ENCODE data around the gene AIP. TPM values are rescaled to one million over a fixed set of nuclear protein-coding genes. Genes with fewer than 3 reads are reported as not detected.

The AIP gene
- total RNA-seq (2014; rRNA removed; shearing (Covaris generic)): 40.8 and 51.2 TPM in 2 replicates

GRCh38 chr11:67482827-67483798, at the start of gene AIP:
Gene AIP (plus strand): TSS chr11:67483026. CDS start chr11:67483159, 133 bp downstream.
- DNase-seq: peak; percentile 100
- Histone ChIP-seq H3K27me3 (ENCODE audit: control insufficient read depth, insufficient read depth, low read length) (peaks cover 5% of the 10 kb centered on the region), H3K4me3 (ENCODE audit: insufficient read depth, low read depth, low read length) (peak within 1 kb of the TSS; percentile 51), H3K36me3 (replicated peaks; ENCODE audit: control insufficient read depth, insufficient read depth, low read length) (no peaks in the 10 kb centered on the region)

DNA sequence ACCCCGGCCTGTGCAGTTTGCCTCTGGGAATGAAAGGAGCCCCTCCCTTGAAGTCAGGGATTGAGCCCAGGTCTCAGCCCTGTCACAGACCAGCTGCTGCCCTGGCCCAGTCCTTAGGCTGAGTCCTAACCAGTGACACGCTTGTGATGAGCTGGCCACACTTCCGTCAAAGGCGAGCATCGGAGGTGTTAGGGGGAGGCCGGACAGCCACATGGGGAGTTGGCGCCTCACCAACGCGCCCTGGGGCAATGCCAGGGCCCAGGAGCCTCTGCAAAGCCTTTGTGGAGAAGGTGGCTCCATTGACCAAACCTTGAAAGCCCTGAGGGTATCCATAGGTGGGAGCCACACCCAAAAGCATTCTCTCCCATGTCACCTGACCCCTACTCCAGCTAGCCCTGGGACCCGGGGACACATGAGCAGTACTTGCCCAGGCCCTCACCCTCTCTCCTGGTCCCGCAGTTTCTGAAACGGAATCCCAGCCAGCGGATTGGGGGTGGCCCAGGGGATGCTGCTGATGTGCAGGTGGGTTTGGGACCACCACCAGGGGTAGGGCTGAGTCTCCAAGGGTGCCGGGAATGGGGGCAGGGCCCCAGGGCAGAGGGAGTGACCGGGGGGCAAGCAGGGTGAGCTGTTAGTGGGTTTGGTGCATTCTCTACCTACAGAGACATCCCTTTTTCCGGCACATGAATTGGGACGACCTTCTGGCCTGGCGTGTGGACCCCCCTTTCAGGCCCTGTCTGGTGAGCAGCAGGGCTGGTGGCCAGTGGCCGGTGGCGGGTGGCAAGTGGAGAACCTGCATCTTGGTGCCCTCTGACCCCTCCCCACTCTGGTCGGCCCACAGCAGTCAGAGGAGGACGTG, 49.1 kb upstream of the AIP start:
- DNase-seq: no peak
- Histone ChIP-seq H3K4me3 (ENCODE audit: insufficient read depth, low read depth, low read length) (no peak overlapping the region), H3K27me3 (ENCODE audit: control insufficient read depth, insufficient read depth, low read length) (no peaks in the 10 kb centered on the region), H3K36me3 (replicated peaks; ENCODE audit: control insufficient read depth, insufficient read depth, low read length) (peaks cover 15% of the 10 kb centered on the region)

GRCh38 chr11:67434395-67434881, 48.4 kb upstream of the AIP start:
- H3K36me3 ChIP-seq (replicated peaks; ENCODE audit: control insufficient read depth, insufficient read depth, low read length): peaks cover 13% of the 10 kb centered on the region
- no peak for DNase-seq
- no peak overlapping the region for H3K4me3 ChIP-seq (ENCODE audit: insufficient read depth, low read depth, low read length)
- H3K27me3 ChIP-seq (ENCODE audit: control insufficient read depth, insufficient read depth, low read length): no peaks in the 10 kb centered on the region

DNA sequence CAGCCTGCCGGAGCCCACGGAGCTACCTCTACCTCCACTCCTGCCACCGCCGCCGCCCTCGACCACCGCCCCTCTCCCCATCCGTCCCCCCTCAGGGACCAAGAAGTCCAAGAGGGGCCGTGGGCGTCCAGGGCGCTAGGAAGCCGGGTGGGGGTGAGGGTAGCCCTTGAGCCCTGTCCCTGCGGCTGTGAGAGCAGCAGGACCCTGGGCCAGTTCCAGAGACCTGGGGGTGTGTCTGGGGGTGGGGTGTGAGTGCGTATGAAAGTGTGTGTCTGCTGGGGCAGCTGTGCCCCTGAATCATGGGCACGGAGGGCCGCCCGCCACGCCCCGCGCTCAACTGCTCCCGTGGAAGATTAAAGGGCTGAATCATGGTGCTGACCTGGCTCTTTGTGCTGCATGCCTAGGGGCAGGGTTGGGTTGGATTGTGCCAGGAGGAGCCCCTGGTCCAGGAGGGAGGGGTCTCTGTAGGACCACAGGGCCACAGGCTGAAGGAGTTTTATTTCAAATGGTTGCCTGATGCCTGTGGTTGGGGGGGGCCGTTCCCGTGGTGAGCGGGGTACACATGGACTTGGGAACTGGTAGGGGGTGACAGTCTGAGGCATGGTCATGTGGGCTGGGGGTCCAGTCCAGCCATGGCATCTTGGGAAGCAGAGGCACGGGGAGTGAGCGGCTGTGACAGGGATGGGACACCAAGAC, 47.6 kb upstream of the AIP start:
- H3K4me3 ChIP-seq (ENCODE audit: insufficient read depth, low read depth, low read length): no peak overlapping the region
- DNase-seq: no peak
- no peaks in the 10 kb centered on the region for H3K27me3 ChIP-seq (ENCODE audit: control insufficient read depth, insufficient read depth, low read length)
- H3K36me3 ChIP-seq (replicated peaks; ENCODE audit: control insufficient read depth, insufficient read depth, low read length): peaks cover 13% of the 10 kb centered on the region

DNA sequence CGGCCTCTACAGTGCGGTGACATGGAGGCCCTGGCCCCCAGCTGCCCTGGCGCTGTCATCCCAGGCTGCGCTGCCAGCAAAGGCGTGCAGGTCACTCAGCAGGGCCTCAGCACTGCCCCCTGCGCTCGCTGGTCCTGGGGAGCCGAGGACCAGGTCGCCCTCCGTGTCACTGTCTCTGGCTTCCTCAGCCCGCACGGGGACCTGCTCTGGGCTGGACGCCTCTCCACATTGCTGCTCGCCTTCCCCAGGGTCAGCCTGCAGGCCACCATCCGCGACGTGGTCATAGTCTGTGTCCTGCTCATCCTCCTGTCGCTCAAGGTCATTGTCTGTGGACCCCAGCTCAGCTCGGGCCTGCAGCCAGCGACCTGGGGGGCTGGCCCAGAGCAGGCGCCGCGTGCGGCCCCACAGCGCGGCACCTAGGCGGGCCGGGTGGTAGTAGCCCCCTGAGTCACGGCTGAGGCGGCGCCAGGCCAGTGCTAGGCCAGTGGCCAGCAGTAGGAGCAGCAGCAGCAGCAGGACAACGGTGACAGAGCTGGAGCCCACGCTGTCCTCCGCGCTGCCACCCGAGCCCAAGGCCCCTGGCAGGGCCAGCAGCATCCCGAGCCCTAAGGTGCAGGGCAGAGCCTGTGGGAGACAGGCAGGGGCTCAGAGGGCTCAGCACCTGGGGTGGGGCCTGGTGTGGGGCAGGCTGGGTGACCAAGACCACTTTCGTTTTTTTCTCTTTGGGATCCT, 46.9 kb upstream of the AIP start:
- Histone ChIP-seq H3K27me3 (ENCODE audit: control insufficient read depth, insufficient read depth, low read length) (no peaks in the 10 kb centered on the region), H3K4me3 (ENCODE audit: insufficient read depth, low read depth, low read length) (no peak overlapping the region), H3K36me3 (replicated peaks; ENCODE audit: control insufficient read depth, insufficient read depth, low read length) (peaks cover 13% of the 10 kb centered on the region)
- DNase-seq: no peak

DNA sequence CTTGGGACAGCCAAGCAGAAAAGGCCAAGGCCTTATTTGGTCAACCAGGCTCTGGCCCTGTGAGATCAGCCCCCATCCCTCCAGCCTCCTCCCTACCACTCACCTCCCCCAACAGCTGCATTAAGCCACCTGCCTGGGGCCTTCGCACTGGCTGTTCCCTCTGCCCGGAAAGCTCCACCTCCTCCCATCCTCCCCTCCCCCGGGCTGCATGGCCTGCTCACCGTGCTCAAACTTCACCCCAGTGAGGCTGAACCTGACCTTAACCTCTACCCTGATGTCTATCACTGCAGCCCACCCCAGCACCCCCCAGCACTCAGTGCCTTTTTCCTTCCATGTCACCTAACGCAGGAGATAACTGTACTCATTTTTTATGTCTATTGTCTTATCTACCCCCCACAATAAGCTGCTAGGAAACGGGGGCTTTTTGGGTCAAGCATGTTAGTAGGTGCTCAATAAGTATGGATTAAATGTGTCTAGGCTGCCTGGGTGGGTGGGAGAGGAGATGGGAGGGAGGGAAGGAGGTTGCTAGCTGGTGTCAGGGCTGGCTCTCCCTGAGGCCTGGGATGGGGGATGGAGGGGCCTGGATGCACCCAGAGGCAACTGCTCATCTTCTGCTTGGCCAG, 46.3 kb upstream of the AIP start:
- Histone ChIP-seq H3K4me3 (ENCODE audit: insufficient read depth, low read depth, low read length) (no peak overlapping the region), H3K36me3 (replicated peaks; ENCODE audit: control insufficient read depth, insufficient read depth, low read length) (peaks cover 17% of the 10 kb centered on the region), H3K27me3 (ENCODE audit: control insufficient read depth, insufficient read depth, low read length) (no peaks in the 10 kb centered on the region)
- peak; percentile 94 for DNase-seq

DNA sequence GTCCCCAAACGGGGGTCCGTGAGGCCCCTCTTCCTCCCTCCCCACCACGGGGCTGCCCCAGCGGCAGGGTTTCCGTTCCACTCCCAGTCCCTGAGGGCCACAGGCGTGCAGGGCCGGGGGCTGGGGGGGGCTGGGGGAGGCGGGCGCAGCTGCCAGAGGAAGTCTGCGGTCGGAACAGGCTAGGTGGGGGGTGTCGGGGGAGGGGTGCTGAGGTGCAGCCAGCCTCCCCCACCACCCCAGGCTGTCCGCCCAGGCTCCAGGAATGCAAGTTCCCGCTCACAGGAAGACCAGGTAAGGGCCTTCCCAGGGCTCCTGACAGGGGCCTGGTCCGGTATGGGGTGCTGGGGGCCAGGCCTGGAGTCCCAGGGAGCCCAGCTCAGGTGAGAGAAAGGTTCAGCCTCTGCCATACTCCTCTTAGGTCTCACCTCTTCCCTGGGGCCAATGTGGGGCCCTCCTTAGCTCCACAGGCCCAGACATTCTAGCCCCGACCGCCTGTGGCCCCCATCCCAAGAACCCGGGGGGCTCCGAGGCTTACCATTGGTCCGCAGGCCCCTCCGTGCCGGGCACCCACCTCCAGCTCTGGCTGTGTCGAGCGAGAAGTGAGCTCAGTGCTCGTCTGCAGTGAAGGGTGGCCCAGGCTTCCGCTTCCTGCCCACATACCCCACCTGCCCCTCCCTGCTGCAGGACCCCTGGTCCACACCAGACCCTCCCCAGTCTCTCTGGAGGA, 45.6 kb upstream of the AIP start, which contains the start of gene PTPRCAP:
Gene PTPRCAP (minus strand): TSS at position 601 of the 727 bp plus-strand sequence. CDS start 63 bp downstream, at position 538.
- DNase-seq: peak; percentile 87
- H3K4me3 ChIP-seq (ENCODE audit: insufficient read depth, low read depth, low read length): no peak within 1 kb of the TSS
- H3K36me3 ChIP-seq (replicated peaks; ENCODE audit: control insufficient read depth, insufficient read depth, low read length): peaks cover 14% of the 10 kb centered on the region
- no peaks in the 10 kb centered on the region for H3K27me3 ChIP-seq (ENCODE audit: control insufficient read depth, insufficient read depth, low read length)

DNA sequence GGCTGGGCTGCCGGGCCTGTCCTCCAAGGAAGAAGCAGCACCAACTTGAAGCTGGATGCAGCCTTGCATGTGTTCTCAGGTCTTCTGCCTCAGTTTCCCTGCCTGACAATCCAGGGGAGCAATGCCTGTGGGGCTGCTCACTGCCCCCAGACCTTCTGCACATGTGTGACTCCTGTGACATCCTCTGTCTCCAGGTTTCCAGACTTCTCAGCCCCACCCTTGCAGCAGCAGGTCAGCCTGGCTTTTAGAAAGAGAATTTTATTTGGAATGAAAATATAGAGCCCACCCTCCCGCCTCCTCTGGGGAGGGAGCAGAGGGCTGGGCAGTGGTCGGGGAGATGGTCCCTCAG, 45.0 kb upstream of the AIP start:
- Histone ChIP-seq H3K4me3 (ENCODE audit: insufficient read depth, low read depth, low read length) (no peak overlapping the region), H3K36me3 (replicated peaks; ENCODE audit: control insufficient read depth, insufficient read depth, low read length) (peaks cover 11% of the 10 kb centered on the region), H3K27me3 (ENCODE audit: control insufficient read depth, insufficient read depth, low read length) (no peaks in the 10 kb centered on the region)
- DNase-seq: no peak

DNA sequence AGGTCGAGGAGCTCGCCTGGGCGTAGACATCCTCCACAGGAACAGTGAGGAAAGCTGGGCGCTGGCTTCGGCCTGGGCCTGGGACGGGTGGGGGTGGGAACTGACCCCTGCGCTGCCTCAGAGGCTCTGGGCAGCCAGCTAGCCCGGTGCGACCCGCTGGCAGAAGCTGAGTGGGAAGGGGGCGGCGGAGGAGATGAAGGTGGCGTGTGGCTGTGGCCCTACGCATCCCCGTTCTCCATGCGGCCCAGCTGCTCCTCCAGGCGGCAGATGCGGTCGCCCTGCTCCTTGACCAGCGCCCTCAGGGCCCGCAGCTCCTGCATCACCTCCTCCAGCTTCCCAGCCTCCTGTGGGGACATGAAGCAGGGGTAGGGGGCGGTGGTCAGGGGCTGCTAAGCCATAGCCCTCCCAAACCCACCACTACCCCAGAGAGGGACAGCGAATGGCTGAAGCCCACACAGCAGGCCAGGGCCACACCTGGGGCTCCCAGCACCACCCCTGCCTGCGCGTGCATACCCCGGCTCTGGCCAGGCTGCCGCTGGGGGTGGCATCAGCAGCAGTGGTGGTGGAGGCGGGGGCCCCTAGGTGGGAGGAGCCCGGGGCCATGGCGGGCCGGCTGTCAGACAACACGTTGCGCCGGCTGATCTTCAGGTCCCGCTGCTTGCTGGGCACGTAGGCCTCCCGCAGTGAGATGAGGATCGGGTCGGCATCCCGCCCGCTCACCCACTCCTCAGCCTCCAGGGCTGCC, 44.5 kb upstream of the AIP start:
- H3K27me3 ChIP-seq (ENCODE audit: control insufficient read depth, insufficient read depth, low read length): no peaks in the 10 kb centered on the region
- H3K36me3 ChIP-seq (replicated peaks; ENCODE audit: control insufficient read depth, insufficient read depth, low read length): peaks cover 11% of the 10 kb centered on the region
- H3K4me3 ChIP-seq (ENCODE audit: insufficient read depth, low read depth, low read length): no peak overlapping the region
- no peak for DNase-seq

- H3K36me3 ChIP-seq (replicated peaks; ENCODE audit: control insufficient read depth, insufficient read depth, low read length): peaks cover 11% of the 10 kb centered on the region
- H3K4me3 ChIP-seq (ENCODE audit: insufficient read depth, low read depth, low read length): no peak overlapping the region
- H3K27me3 ChIP-seq (ENCODE audit: control insufficient read depth, insufficient read depth, low read length): no peaks in the 10 kb centered on the region
- DNase-seq: peak; percentile 84
These were observed 43.3 kb upstream of the AIP start for GRCh38 chr11:67439321-67440228.

- Histone ChIP-seq H3K27me3 (ENCODE audit: control insufficient read depth, insufficient read depth, low read length) (no peaks in the 10 kb centered on the region), H3K4me3 (ENCODE audit: insufficient read depth, low read depth, low read length) (no peak overlapping the region), H3K36me3 (replicated peaks; ENCODE audit: control insufficient read depth, insufficient read depth, low read length) (peaks cover 11% of the 10 kb centered on the region)
- no peak for DNase-seq
These were observed 42.4 kb upstream of the AIP start for GRCh38 chr11:67440229-67441097.

All from H7 (cell line).